ENCODE results near the gene CIAO2B.
"Not testable (repeated sequence)": the region's sequence is repeated elsewhere in the genome, so short reads cannot be mapped to it uniquely, and the experiment has no call there.

CIAO2B gene

DNA sequence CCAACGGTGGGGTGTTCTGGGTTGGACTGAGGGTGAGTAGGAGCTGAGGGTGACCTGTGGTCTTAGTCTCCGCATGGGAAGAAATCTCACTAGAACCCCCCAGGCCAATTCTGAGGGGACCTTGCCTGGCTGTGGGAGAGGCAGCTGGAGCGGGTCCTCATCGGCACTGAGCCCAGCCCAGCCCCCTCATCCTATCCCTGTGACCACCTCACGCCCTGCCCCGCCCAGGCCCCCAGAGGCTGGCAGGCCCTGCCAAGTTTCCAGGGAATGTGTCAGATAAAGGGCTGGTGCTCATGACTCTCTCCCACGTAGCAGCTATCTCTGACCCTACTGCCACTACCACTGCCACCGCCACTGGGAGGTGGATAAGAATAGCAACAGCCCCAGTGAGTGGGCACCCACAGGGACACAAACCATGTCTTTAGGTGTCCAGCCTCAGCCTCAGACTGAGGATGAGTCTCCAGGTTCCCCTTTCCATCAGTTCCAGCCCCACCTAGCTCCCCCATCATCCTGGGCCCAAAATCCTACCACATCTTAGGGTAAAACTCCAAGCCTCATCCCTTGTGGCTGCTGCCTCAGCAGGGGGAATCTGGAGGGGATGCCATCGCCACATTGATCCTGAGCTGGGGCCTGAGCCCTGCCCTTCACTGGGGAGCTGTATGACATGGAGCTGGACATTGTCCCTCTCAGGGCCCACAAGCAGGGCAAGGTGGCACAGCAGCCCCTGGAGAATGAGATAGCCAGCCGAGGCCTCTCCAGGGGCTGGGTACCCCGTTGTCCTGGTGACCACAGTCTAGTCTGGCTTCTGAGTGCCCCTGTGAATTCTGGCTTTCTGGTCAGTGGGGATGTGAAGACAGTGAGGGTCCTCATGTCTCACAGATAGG is 30.4 kb downstream of the CIAO2B start:
- DNase-seq, result no peak

DNA sequence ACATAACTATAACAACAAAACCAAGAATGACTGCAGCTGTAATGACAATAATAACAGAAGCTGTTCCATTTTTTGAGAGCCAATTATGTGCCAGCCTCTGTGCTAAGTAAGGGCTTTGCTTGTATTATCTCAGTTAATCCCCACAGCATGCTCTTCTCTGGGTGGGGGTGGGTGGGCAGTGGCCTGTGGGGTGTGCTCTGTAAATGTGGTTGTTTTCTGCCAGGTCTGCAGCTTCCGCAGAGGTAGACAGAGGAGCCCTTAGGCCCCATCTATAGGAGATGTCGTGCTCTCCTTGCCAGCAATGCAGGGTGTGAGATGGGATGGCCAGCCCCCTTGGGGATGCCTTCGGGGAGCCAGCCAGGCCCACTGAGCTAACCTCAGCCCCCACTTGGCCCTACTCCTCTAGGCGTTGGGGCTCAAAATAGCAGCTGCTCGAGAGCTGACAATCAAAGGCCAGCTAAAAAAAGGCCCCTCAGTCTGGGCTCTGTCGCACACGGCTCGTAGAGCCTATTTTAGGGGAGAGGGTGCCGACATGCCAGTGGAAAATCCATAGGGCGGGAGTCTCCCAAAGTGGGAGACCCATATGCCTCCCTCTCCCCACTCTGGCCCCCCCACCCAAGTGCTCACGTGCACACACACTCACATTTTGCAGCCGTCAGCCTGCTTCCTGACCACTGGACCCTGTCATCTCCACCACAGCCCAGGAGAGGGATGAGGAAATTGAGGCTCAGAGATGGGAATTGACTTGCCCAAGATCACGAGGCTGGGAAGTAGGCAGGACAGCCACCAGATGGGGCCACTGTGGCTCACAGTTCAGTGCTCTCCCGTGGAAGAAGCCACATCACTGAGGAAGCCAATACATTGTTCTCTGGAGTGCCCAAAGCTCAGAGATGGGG is 31.3 kb downstream of the CIAO2B start:
- no peak for DNase-seq

DNA sequence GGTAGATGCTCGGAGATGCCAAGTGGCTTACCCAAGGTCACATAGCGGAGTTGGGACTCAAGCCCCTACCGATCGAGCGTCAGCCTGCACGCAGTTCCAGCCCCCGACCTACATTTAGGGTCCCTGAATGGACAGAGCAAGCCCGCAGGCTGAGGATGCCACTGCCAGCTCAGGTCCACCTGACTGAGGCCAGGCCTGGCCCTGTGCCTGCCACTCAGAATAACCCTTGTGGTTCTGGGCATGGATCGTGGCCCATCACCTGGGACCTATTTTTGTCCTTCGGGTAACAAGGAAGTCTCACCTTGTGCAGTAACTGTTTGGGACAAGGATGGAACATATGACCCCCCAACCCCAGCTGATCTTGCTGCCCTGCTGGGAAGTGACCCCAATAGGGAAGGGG is 32.6 kb downstream of the CIAO2B start:
- DNase-seq, result no peak

GRCh38 chr16:66900721-66901441 is 33.3 kb downstream of the CIAO2B start:
- no peak for DNase-seq

DNA sequence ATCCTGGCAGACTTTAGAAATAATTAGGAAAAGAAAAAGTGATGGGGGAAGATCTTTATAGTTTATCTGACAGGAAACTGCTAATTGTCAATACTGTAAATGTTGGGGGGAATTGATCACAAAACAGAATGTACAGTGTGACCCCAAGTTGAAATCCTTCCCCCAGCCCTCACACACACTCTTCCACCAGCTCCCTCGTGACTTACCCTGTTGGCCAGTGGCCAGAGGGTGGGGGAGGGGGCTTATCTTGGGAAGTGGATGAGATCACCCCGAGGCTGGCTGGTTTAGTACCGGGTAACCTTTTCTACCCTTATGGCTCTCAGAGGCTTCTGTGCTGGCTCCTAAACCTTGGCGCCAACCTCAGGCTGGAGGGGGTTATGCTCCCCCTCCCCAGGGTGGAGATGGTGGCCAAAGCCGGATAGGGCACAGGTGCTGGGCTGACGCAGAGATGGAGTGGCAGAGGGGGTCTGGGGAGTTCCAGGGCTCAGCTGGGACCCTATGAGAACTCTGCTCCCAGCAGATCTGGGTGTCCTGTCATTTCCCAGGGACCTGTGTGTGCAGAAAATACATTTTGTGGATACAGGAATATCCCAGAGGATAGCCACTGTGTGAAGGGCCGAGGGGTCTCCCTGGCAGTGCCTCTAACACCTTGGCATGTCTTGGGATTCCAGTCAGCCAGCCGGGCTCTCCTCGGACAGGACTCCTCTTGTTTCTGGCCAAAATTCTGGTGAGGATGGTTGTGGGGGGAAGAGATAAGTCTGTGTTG is 34.1 kb downstream of the CIAO2B start:
- no peak for DNase-seq

DNA sequence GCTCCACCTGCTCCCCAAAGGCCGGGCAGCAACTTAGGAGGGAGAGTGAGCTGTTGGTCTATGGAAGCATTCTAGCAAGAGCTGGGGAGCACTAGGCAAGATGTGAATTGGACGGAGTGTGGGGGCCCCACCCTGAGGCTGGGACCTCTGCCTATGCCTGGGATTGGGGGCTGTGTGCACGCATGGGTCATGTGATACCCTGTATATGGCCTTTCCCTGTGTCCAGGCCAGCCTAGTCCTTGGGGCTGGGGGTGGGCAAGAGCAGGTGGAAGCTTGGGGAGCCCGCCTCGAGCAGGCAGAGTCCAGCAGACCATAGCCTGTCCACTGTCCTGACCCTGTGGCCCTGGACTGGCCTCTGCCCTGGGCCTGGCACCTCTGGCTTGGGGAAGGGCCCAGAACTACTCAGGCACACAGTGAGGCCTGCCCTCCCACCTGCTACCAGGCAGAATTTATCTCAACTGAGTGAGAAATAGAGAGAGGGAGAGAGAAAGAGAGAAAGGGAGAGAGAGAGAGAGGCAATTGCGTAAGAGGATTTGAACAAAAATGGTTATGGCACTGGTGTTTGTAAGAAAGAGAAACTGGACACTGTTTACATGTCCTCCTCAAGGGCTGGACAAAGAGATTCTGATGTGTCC is 34.8 kb downstream of the CIAO2B start:
- no peak for DNase-seq

- DNase-seq, result no peak
Measured at GRCh38 chr16:66898933-66899309, 35.3 kb downstream of the CIAO2B start.

DNA sequence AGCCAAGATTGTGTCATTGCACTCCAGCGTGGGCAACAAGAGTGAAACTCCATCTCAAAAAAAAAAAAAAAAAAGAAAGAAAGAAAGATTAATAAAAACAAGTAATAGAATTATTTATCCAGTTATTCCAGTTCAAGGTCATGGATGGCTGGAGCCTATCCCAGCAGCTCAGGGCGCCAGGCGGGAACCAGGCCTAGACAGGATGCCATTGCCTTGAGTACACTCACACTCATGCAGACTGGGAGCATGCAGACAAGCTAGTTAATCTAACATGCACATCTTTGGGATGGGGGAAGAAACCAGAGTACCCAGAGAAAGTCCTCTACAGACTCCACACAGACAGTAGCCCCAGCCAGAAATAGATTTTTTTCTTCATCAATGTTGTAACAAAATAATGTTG is 36.0 kb downstream of the CIAO2B start:
- DNase-seq, result no peak

DNA sequence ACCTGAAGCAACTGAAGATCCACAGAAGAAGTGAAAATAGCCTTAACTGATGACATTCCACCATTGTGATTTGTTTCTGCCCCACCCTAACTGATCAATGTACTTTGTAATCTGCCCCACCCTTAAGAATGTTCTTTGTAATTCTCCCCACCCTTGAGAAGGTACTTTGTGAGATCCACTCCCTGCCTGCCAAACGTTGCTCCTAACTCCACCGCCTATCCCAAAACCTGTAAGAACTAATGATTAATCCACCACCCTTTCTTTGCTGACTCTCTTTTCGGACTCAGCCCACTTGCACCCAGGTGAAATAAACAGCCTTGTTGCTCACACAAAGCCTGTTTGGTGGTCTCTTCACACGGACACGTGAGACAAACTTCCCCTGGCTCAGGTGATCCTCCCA is 37.5 kb downstream of the CIAO2B start:
- not testable (repeated sequence) for DNase-seq

DNA sequence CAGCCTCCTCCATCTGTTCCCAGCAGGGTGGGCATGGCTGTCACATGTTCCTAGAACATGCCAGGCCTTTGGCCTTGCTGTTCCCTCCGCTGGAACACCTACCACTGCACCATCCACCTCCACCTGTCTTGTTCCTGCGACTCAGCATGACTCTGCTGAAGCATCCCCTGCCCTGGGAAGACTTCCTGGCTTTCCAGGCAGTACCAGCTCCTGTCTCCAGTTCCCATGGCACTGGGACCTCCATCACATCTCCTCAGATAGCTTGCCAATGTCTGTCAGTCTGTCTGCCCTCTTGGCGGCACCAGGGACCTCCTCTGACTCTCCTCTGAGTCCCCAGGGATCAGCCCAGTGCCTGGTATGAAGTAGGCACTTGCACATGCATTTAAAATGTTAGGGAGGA is 38.2 kb downstream of the CIAO2B start:
- DNase-seq, result no peak

GRCh38 chr16:66895689-66895979 is 38.6 kb downstream of the CIAO2B start:
- DNase-seq, result no peak

DNA sequence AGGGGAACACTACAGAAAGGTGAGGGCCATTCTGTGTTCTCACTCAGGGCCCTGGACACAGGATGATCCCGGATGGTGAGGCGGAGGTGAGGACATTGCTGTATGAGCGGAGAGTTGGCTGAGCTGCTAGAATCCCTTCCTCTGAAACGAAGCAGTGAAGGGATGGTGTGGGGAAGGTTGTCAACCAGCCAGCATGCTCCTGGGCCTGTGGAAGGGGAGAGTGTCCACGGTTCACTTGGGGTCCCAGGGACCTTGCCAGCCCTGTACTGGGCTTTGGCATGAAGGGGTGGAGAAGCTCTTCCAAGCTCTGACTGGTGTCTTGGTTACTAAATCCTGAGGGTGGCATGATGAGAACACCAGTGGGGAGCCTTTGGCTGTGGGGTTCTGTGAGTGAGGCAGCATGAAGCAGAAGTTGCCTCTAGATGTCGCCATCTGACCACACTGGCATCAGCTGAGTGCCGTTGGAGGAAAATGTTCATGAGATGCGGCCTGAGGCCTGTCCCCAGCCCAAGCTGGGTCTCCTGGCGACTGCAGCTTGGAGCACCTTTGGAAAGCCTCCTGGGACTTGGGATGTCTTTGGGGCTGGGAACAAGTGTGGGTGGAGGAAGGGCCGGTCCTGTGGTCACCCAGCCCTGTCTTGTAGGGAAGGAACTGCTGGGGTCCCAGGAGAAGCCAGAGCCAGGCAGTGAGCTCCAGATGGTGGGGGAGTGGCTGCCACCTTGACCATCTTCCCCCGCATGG is 39.1 kb downstream of the CIAO2B start:
- DNase-seq, result no peak

DNA sequence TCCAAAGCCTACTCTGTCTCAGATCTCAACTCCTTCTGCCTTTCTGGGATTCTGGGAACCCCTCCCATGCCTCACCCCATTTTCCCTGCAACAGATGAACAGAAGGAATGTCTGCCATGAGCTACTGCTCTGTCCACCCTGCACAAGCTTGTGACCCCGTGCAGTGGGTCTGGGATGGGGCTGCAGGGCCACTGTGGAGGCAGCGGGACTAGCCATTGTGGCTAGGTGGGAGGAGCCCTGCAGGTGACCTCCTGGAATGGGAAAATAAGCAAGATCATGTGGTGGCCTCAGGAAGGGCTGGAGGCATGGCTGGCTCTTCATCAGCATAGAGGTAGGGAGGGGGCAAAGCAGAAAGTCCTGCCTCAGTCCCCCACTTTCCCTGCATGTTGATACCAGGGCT is 40.1 kb downstream of the CIAO2B start:
- no peak for DNase-seq

GRCh38 chr16:66891797-66892196 is 42.4 kb downstream of the CIAO2B start:
- no peak for DNase-seq

DNA sequence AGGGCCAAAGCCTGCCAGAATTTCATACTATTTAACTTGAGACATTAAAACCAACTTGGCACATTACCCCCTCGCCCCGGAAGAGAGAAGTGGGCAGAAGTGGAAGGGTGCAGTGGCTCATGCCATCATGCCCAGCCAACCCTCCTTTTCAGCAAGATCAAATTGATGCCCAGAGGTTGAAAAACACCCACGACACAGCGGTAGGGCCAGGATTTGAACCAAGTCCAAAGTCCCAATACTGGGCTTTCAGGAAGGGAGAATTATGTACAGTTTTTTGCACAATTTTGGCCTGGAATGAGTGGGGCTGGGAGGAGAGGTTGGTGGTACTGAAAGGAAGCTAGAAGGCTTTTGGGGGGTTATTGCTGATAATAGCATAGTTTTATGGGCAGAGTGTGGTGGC is 42.8 kb downstream of the CIAO2B start:
- no peak for DNase-seq

- DNase-seq, result no peak
Measured at GRCh38 chr16:66890799-66891198, 43.4 kb downstream of the CIAO2B start.

GRCh38 chr16:66889622-66890021 is 44.6 kb downstream of the CIAO2B start:
- no peak for DNase-seq

GRCh38 chr16:66888647-66889615 is 45.3 kb downstream of the CIAO2B start:
- DNase-seq, result no peak

- no peak for DNase-seq
Measured at GRCh38 chr16:66886914-66887313, 47.3 kb downstream of the CIAO2B start.

GRCh38 chr16:66886321-66886720 is 47.9 kb downstream of the CIAO2B start:
- DNase-seq, result no peak
